OCI-M1 (cell line): Measurements from ENCODE around the gene MIEF2.

Experiments
- DNase-seq: peaks from one replicate; lab custom pipeline; 2025; lab: John Stamatoyannopoulos, UW

MIEF2 gene

DNA sequence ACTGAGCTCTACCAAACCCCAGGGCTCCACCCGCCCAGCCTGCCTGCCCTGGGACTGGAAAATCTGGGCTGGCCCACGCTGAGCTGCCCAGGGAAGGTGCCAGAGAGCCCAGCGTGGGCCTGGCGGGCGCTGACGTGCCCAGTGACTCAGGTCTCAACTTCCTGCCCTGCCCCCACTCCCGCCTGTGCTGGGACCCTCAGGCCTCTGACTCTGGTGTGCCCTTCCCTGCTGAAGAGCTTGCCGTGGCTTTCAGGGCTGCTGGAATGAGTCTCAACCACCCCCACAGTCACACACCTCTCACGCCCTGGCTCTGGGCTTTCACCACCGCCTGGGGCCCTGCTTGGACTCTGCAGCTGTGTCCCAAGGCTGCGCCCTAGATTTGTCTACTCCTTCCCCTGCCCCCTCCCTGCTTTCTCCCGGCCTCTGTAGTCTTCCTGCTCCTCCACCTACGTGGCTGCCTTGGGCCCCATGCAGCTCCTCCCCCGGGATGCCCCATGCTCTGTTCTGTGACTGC lies 24.7 kb upstream of the MIEF2 start:
- DNase-seq, result no peak

DNA sequence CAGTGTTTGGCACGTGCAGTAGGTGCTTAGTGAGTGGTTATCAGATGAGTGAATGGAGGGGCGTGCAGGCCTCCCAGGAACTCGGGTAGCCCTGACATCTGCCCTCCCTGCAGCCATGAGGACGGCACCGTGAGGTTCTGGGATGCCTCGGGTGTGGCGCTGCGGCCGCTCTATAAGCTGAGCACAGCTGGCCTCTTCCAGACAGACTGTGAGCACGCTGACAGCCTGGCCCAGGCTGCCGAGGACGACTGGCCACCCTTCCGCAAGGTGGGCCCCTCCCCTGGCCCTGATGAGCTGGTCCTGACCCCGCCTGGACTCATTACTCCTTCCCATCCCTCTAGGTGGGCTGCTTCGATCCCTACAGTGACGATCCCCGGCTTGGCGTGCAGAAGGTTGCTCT lies 24.0 kb upstream of the MIEF2 start:
- DNase-seq, result no peak

DNA sequence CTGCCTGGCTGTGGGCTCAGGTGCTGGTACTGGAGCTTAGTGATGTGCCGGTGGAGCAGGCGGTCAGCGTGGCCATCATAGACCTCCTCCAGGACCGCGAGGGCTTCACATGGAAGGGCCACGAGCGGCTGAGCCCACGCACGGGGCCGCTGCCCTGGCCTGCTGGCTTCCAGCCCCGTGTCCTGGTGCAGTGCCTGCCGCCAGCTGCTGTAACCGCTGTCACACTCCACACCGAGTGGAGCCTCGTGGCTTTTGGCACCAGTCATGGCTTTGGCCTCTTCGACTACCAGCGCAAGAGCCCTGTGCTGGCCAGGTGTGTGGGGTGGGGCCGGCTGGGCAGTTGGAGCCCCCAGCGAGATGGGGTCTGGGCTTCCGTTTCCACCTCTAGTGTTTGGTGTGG lies 23.0 kb upstream of the MIEF2 start:
- no peak for DNase-seq

DNA sequence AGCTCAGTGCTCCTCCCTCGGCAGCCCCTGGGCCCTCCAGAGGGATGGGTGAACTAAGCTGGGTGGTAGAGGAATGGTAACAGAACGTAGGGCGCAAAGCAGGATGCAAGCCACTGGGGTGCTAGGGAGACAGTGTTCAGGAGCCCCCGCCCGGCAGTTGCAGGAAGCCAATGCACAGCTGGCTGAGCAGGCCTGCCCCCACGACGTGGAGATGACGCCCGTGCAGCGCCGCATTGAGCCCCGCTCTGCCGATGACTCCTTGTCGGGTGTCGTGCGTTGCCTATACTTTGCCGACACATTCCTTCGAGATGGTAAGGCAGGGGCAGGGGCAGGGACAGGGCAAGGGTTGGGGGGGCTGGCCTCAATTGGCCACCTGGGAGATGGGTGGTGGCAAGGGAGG lies 22.2 kb upstream of the MIEF2 start:
- no peak for DNase-seq

DNA sequence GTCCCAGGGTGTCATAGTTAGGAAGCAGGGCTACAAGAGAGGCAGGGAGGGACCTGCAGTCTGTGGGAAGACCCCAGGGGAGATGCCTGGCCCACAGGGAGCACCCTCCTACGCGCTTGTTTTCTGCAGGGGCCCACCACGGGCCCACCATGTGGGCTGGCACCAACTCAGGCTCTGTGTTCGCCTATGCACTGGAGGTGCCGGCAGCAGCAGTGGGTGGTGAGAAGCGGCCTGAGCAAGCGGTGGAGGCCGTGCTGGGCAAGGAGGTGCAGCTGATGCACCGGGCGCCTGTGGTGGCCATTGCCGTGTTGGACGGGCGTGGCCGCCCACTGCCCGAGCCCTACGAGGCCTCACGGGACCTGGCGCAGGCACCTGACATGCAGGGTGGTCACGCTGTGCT lies 20.0 kb upstream of the MIEF2 start:
- DNase-seq, result no peak

DNA sequence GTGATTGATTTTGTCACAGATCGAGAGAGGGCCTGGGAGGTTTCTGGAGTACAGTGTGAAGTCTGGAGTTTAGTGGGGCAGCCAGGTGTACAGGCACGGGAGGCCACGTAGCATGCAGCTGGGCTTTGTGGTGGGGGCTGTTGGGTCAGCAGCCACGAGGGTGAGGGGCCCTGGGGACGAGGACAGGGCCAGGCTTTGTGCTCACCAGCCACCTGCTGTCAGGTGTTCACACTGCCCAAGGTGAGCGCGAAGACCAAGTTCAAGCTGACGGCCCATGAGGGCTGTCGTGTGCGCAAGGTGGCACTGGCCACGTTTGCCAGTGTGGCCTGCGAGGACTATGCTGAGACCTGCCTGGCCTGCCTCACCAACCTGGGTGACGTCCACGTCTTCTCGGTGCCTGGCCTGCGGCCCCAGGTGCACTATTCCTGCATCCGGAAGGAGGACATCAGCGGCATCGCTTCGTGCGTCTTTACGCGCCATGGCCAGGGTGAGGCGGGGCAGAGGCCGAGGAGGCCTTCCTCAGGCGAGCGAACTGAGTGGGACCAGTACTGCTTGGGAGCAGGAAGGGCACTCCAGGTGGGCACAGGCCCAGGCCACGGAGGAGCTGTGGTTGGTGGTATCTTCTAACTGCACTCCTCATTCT lies 19.1 kb upstream of the MIEF2 start:
- no peak for DNase-seq

DNA sequence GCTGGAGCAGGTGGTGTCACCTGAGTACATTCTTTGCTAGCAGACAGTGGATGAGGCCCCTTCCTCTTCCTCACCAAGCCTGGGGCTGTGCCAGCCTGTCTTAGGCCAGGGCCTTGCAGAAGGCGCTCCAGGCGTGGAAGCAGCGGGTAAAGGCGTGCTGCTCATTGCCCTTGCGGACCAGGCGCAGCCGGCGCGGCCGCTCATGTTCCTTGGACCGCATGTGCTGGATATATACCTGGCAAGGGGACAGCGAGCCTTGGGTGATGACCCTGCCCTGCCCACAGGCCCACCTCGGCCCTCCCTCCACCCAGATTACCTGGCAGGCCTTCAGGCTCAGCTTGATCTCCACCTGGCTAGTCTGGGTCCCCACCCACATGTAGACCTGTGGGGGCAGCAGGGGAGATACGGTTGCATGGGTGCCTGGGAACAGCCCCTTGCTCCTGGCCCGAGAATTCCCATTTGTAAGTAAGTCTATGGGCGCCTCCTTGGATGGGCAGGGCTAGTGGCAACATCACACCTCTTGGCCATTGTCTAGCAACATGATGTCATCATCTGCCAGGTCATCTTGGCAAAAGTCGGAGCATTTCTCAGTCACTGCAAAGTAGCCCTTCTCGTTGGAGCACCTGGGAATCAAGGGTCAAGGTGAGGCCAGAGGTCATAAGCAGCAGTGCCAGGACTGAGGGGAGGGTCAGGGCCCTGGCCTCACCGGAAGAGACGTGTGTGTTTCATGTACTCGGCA lies 15.3 kb upstream of the MIEF2 start:
- DNase-seq, result no peak

DNA sequence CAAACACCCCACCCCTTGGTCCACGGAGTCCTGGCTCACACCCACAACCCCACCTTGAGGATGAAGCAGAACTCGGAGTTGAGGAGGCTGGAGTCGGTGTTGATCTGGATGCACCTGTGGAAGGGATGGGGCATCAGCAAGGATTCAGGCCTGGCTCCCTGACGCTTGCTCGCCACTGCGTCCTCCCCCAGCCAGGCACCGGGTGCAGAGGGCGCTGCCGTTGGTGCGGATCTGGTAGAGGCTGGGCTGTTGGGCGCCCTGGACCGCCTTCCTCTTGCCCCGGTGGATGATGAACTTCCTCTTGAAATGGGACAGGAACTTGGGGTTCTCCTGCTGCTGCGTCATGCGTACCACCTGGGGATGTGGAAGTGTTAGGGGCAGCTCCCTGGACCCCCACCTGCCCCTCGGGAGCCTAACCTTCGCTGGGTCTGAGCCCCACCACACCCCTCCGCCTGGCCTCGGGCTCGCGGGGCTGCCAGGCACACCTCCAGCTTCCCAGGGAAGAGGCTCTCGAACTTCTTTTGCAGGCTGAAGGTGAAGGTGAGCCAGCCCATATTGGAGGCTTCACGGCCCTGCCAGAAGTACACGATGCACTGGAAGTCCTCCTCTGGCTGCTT lies 14.2 kb upstream of the MIEF2 start:
- no peak for DNase-seq

DNA sequence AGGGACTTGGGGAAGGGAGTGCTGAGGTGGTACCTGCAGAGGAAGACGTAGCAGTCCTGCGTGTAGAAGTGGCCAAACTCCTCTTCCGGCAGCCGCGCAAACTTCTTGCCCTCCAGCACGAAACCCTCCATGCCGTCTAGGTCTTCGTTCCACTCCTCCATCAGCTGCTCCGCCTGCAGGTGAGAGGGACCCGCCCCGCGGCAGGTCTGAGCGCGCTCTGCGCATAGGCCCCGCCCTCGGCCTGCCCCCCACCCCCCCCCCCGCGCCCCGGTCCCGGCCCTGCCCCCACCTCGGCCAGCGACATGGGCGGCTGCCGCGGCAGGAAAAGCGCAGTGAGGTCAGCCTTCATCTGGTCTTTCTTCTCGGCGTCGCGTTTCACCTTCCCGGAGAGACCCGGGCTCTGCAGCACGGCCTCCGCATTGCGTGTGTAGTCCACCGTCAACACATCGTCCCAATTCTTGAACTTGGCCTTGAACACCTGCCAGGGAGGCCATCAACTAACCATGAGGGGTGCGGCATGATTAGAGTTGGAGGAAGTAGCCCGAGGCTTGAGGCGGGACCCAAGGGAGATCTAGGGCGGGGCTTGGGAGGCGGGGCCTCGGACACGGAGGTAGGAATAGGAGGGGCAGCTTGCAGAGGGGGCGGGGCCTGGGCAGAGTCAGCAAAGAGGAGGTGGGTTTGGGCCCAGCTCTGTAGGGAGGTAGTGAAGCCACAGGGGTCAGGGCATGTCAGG lies 13.4 kb upstream of the MIEF2 start:
- peak; percentile 19 for DNase-seq

DNA sequence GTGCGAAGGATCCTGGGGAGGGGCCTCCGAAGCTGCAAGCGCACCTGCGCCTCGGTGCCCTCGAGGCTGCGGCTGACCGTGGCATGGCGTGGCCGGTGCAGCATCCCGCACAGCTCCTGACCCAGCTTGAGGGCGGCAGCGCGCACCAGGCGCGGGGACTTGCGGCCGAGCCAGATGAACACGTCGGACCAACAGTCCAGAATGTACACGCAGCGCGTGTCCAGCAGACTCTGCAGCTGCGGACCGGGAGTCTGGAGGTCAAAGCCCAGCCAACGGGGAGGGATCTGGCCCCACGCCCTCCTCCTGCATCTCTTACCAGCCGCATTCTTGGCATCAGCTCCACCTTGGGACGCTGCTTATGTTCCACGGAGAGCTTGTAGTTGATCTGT lies 12.9 kb upstream of the MIEF2 start:
- DNase-seq, result no peak

DNA sequence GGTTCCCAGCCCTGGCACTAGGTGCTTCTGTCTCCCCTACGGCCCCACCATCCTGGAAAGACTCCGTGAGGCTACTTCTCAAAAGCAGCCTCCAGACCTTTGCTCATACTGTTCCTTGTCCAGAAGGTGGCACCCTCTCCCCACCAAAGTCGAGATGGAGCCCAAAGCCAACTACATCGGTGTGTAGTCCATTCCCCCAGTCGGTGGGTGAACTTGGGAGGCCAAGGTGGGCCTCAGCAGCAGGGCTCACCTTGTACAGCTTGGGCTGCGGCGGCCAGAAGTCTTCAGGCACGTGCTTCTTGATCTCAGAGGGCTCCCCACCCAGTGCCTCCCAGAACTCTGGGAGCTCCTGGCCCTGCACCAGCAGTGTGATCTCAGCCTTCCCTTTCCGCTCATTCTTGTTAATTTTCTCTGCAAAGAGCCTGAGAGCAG lies 12.1 kb upstream of the MIEF2 start:
- peak; percentile 63 for DNase-seq

DNA sequence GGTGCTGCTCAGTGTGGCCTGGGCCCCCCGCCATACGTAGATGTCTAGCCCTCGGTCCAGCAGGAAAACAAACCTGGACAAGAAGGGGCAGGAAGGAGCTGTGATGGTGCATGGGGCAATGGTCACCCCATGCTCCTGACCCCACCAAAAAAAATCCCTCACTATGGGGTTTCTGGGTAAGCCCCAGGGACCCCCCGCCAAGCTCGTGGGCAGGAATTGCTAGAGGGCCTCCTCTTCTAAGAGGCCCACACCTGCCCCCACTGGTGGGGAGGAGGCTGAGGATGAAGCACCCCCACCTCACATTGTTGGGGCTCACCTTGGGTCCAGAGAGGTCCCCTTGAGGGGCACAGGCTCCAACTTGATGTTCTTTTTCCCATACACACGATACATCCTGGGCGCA lies 11.7 kb upstream of the MIEF2 start:
- no peak for DNase-seq

DNA sequence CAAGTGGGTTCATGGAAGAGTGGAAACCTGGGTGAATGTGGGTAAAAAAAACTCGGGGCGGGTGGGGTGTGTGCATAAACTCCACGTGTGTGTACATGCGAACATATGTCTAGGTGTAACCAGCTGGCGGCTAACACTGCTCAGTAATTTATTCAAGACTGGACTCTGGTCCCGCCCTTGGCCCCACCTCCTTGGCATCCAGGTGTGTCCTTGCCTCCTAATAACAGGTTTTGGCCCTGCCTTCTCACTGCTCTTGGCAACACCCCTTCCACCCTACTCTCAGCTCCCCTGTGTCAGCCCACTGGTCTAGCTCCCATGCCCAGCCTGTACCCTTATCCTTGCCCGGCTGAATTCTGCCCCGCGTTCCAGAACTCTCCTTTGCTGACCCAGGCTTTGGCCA lies 10.2 kb upstream of the MIEF2 start:
- DNase-seq, result no peak

DNA sequence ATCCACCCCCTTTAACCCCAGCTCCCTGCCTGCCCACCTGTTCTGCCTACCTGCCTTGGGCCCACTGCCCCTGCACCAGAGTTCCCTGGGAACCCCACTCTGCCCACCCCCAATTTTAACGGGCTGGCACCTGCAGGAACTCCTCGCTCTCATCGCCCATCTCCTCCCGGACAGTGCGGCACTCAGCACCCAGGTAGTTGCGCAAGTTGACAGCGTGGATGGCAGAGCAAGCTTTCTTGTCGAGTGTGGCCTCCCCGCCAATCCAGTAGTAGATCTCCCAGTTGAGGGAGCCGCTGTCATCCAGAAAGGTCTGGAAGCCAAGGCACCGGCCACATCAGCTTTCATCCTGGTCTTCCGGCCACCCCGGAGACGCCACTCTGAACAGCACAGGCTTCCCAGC lies 9.8 kb upstream of the MIEF2 start:
- no peak for DNase-seq

DNA sequence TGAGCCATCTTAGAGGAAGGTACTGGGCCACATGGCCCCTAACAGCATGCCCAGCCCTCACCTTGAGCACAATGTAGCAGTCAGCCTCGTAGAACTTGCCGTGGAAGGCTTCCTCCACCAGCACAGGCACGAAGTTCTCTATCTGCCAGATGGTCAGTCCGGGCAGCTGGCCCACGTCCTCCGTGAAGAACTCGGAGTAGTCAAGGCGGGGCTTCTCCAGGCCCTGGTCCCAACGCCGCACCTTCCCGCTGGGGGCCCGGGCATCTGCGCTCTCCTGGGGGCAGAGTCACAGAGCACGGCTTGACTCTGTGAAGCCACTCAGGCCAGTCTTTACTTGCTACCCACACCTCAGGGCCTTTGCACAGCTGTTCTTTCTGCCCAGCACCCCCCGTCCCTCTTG lies 9.3 kb upstream of the MIEF2 start:
- no peak for DNase-seq

DNA sequence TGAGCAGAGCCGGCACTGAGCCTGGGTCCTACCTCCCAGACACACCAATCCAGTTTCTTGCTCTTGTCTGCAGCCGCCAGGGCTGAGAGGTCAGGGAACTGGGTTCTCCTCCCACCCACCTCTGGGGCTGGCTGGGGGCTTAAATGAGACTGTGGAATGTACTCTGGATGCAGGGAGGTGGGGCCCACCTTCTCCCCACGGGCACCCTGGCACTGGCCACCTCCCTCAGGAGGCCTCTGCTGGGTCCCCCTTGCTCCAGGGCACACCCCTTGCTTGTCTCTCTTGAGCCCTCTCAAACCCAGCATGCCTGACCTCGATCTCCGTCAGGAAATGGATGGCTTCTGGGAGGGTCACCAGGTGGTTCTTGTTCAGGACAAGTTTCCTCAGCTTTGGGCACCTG lies 8.3 kb upstream of the MIEF2 start:
- DNase-seq, result no peak

DNA sequence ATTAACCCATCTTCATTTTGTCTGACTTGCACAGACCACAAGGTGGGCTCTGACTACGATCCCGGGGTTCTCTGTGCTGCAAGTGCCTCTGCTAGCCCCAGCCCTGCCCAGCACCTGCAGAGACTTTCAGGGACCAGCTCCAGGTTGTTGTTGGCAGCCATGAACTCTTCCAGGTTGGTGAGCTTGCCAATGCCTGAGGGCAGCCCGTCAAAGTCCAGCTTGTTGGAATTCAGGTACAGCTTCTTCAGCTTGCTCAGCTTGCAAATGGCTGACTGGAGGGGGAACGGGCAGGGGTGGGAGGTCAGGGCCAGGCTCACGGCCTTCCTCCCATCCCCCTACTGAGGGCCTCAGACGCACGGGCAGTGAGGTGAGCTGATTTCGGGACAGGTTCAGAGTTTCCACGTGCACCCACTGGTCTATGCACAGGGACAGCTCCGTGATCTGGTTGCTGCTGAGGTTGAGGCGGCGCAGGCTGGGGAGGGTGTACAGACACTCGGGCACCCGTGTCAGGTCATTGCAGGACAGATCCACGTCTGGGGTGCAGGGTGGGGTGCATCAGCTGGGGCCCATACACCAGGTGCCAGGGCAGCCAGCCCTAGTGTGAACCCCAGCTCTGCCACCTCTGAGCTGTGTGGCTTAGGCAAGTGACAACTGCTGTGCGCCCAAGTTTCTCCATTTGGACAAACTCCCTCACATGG lies 7.1 kb upstream of the MIEF2 start:
- no peak for DNase-seq

DNA sequence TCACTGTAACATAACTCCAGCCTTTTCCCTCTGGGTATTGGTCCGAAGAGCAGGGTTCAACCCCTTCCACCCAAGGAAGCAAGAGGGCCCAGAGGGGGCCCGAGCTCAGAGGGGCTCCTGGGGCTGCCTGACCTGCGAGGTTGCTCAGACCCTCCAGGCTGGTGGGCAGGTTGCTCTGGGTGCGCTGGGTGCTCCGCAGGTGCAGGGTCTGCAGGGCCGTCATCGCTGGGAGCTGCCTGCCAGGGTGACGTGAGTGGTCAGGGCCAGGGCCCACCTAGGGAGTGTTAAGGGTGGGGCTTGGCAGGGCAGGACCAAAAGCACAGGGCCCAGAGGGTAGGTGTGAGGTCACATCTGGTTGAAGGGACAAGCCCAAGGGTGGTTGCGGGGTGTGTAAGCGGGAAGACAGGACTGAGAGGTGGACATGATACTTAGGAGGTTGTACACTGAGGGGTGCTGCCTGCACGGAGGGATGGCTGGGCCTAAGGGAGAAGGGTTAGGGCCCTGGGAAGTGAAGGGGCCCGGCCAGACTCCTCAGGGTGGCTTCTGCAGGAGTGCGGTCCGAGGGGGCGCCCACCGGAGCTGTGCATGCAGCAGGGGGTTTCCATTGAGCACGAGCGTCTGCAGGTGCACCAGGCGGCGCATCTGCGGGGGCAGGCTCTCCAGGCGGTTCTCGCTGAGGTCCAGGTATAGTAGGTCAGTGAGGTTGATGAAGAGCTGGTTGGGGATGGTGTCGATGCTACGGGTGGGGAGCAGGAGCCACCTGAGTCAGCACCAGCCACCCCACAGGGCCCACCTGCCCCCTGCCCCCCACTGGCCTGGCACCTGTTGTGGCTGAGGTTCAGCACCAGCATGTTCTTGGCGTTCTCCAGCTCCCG lies 6.3 kb upstream of the MIEF2 start:
- DNase-seq, result no peak

DNA sequence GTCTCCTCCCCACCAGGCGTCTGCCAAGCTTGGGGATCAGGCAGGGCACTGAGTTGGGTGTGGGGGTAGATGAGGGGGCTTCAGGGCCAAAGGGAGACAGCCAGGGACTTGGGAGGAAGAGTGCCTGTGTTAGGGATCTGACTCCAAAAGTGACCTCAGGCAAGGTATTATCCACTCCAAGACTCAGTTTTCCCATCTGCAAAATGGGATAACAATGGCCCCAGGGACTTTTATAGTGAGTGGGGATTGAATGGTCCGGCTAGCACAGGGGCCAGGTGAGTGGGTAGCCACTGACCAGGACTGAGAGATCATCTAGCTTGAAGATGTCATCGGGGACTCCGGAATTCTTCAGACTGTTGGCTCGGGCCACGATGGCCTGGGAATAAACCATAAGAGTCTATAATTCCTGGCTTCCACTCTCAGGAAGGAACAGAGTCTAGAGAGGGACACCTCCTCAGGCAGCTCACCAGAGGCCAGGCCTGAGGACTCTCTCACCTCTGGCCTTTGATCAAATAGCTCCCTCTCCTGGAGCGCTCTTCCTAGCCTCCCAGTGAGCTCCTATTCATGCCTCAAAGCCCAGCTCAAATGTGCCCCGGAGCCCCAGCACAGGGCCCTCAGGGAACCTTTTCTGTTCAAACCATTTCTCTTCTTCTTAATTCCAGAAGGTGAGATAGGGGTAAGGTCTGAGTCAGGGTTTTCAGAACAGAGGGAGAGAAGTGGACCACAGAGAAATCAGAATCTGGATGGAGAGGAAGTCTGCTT lies 5.4 kb upstream of the MIEF2 start:
- no peak for DNase-seq

DNA sequence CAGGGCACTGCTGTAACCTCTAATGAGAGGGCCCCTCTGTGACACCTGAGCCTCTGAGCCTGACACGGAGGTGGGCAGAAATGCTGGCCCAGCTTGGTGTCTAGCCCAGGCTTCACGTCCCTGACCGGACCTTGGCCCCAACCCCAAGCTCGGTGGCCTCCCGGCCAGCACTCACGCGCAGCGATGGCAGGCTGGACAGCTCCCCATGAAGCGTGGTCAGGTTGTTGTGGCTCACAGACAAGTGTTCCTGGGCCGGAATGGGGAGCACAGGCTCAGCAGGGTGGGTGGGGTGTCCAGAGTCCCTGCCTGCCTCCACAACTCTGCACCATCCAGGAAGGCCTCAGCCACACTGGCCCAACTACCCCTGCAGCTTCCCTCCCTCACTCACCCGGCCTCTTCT lies 4.1 kb upstream of the MIEF2 start:
- no peak for DNase-seq
